GM12864 (cell line): Measurements from ENCODE around the gene CLDN7.

ENCODE experiments used
- DNase-seq: peaks from one replicate; pipeline ENCODE4 v3.0.0-alpha.2; 2011; ENCODE audit warnings: low read depth
- H3K4me3 ChIP-seq: 2 replicates; pipeline ENCODE4 v1.5.1; 2011; ENCODE audit warnings: mild to moderate bottlenecking, low read depth, low read length, control low read depth
- TF ChIP-seq, protein P1 (sequence below): IDR thresholded peaks from 2 replicates; pipeline ENCODE4 v1.5.1; 2011; ENCODE audit warnings: low read depth, mild to moderate bottlenecking, moderate library complexity, low read length, control low read depth, inconsistent platforms; ENCODE audit errors: missing control alignments

Gene CLDN7

GRCh38 chr17:7289256-7290032 is 27.2 kb upstream of the CLDN7 start:
- TF ChIP-seq, protein P1, sequence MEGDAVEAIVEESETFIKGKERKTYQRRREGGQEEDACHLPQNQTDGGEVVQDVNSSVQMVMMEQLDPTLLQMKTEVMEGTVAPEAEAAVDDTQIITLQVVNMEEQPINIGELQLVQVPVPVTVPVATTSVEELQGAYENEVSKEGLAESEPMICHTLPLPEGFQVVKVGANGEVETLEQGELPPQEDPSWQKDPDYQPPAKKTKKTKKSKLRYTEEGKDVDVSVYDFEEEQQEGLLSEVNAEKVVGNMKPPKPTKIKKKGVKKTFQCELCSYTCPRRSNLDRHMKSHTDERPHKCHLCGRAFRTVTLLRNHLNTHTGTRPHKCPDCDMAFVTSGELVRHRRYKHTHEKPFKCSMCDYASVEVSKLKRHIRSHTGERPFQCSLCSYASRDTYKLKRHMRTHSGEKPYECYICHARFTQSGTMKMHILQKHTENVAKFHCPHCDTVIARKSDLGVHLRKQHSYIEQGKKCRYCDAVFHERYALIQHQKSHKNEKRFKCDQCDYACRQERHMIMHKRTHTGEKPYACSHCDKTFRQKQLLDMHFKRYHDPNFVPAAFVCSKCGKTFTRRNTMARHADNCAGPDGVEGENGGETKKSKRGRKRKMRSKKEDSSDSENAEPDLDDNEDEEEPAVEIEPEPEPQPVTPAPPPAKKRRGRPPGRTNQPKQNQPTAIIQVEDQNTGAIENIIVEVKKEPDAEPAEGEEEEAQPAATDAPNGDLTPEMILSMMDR, result no peak
- no peak for DNase-seq
- no peak overlapping the region for H3K4me3 ChIP-seq

- no peak for DNase-seq
- no peak overlapping the region for H3K4me3 ChIP-seq
Observed at GRCh38 chr17:7285679-7286078, 23.4 kb upstream of the CLDN7 start.

DNA sequence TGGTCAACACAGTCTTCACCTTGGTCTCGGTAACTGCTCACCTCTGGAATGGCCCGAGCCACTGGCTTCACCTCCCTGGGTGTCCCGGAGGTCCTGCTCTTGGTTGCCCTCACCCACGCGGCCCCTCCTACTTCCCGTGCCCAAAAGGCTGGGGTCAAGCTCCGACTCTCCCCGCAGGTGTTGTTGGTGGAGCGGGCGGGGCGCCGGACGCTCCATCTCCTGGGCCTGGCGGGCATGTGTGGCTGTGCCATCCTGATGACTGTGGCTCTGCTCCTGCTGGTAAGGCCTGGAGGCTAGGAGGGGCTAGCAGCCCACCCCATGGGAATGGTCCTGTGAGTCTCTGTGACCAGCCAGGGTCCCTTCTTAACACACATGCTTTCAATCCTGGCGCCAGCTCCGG is 22.6 kb upstream of the CLDN7 start:
- TF ChIP-seq, protein P1, result no peak
- no peak for DNase-seq
- no peak overlapping the region for H3K4me3 ChIP-seq

More at GRCh38 chr17:7285679-7286078, 23.4 kb upstream of the CLDN7 start:
- TF ChIP-seq, protein P1, result no peak

- TF ChIP-seq, protein P1, result no peak
- no peak overlapping the region for H3K4me3 ChIP-seq
- no peak for DNase-seq
Observed at GRCh38 chr17:7283471-7284216, 21.4 kb upstream of the CLDN7 start.

- TF ChIP-seq, protein P1, result peak; percentile 21
- no peak for DNase-seq
Observed at GRCh38 chr17:7282752-7283321, 20.6 kb upstream of the CLDN7 start.

GRCh38 chr17:7281953-7282751 is 19.9 kb upstream of the CLDN7 start:
- TF ChIP-seq, protein P1, result no peak
- DNase-seq, result no peak
- H3K4me3 ChIP-seq, result peak overlapping the region; percentile 57; the same call in 1 of the 2 replicates

More at GRCh38 chr17:7282752-7283321, 20.6 kb upstream of the CLDN7 start:
- H3K4me3 ChIP-seq, result no peak overlapping the region
